D721Med (cell line): ENCODE results near the gene TTC33.

Experiments
- DNase-seq: peaks from one replicate; pipeline ENCODE4 v3.0.0; 2011; ENCODE audit warnings: low spot score; ENCODE audit not compliant: insufficient read length
- FAIRE-seq: peaks from 2 replicates; lab custom pipeline; 2011; peaks lifted over from hg19 to GRCh38; lab: Jason Lieb, UNC
- CTCF ChIP-seq: IDR thresholded peaks from 2 replicates; pipeline ENCODE4 v1.5.1; 2012; ENCODE audit warnings: mild to moderate bottlenecking, control low read depth; ENCODE audit not compliant: insufficient read depth; ENCODE audit errors: missing control alignments

TTC33 gene

GRCh38 chr5:40587376-40587775, 168.4 kb downstream of the TTC33 start:
- no peak for TF ChIP-seq CTCF
- FAIRE-seq (no peak), DNase-seq (no peak)

- no peak for FAIRE-seq
- TF ChIP-seq CTCF, result no peak
- no peak for DNase-seq
Observed at GRCh38 chr5:40585537-40586267, 170.1 kb downstream of the TTC33 start.

GRCh38 chr5:40584054-40584453, 171.7 kb downstream of the TTC33 start:
- TF ChIP-seq CTCF, result no peak
- DNase-seq (no peak), FAIRE-seq (no peak)

GRCh38 chr5:40578501-40579451, 177.0 kb downstream of the TTC33 start:
- FAIRE-seq (no peak), DNase-seq (no peak)
- no peak for TF ChIP-seq CTCF

GRCh38 chr5:40577718-40578117, 178.0 kb downstream of the TTC33 start:
- FAIRE-seq (no peak), DNase-seq (no peak)
- no peak for TF ChIP-seq CTCF

- TF ChIP-seq CTCF, result no peak
- FAIRE-seq, result no peak
- no peak for DNase-seq
Observed at GRCh38 chr5:40575921-40576320, 179.8 kb downstream of the TTC33 start.
